ENCODE results near the gene FLOT1. TPM values are rescaled to one million over a fixed set of nuclear protein-coding genes. Genes with fewer than 3 reads are reported as not detected.

FLOT1 gene
- total and polyA plus RNA-seq, 2 of the 13 experiments (the other 11 are each of a cell fraction or from before 2014, with no cell fraction given): 82.3 to 130 TPM

GRCh38 chr6:30744054-30744805 lies 1.7 kb upstream of the FLOT1 start, which contains the start of gene IER3 (continued):
- TF ChIP-seq ZNF83 (CRISPR knock-in tag; IDR thresholded peaks at IDR 0.05; ENCODE audit: borderline replicate concordance): peak; percentile 39; the same call in 1 of the 2 replicates
- peak; percentile 94 for TF ChIP-seq KDM3A (CRISPR knock-in tag; IDR thresholded peaks at IDR 0.05; ENCODE audit: low read depth)
- TF ChIP-seq CSRNP2 (CRISPR knock-in tag; conservative IDR thresholded peaks at IDR 0.05; ENCODE audit: low read depth): no peak
- TF ChIP-seq ZNF280B (CRISPR knock-in tag; IDR thresholded peaks at IDR 0.05; ENCODE audit: borderline replicate concordance): peak; percentile 50; the same call in 1 of the 2 replicates
- peak; percentile 97 for TF ChIP-seq MED1 (CRISPR knock-in tag; IDR thresholded peaks at IDR 0.05)
- TF ChIP-seq TERF1 (CRISPR knock-in tag; IDR thresholded peaks at IDR 0.05): no peak
- no peak; the same call in 1 of the 2 replicates for TF ChIP-seq ZNF331 (CRISPR knock-in tag; IDR thresholded peaks at IDR 0.05)
- no peak for TF ChIP-seq E2F5 (CRISPR knock-in tag; conservative IDR thresholded peaks at IDR 0.05)
- TF ChIP-seq ZNF800 (CRISPR knock-in tag; IDR thresholded peaks at IDR 0.05): peak; percentile 66
- peak; percentile 79; the same call in 1 of the 2 replicates for TF ChIP-seq ZFP1 (CRISPR knock-in tag; IDR thresholded peaks at IDR 0.05)
- 0 out of 2 replicates have a peak, but pooled peaks have one; percentile 63 for TF ChIP-seq ZNF432 (CRISPR knock-in tag; IDR thresholded peaks at IDR 0.05; ENCODE audit: borderline replicate concordance)
- no peak for TF ChIP-seq HMGA1 (CRISPR knock-in tag; conservative IDR thresholded peaks at IDR 0.05)
- peak; percentile 67 for TF ChIP-seq CTCF (CRISPR knock-in tag; IDR thresholded peaks at IDR 0.05)
- no peak for TF ChIP-seq SNAPC2 (CRISPR knock-in tag; IDR thresholded peaks at IDR 0.05)
- TF ChIP-seq ZBTB43 (CRISPR knock-in tag; conservative IDR thresholded peaks at IDR 0.05): peak; percentile 83
- TF ChIP-seq ZFY (CRISPR knock-in tag; IDR thresholded peaks at IDR 0.05): peak; percentile 94
- TF ChIP-seq NRL (CRISPR knock-in tag; IDR thresholded peaks at IDR 0.05; ENCODE audit: borderline replicate concordance): peak; percentile 75; the same call in 1 of the 2 replicates
- peak; percentile 95 for TF ChIP-seq ZSCAN9 (CRISPR knock-in tag; IDR thresholded peaks at IDR 0.05; ENCODE audit: borderline replicate concordance)
